ENCODE results near the gene STXBP6.
A peak's percentile ranks its signal among the peaks of the same experiment; 100 is the strongest.

STXBP6 gene

DNA sequence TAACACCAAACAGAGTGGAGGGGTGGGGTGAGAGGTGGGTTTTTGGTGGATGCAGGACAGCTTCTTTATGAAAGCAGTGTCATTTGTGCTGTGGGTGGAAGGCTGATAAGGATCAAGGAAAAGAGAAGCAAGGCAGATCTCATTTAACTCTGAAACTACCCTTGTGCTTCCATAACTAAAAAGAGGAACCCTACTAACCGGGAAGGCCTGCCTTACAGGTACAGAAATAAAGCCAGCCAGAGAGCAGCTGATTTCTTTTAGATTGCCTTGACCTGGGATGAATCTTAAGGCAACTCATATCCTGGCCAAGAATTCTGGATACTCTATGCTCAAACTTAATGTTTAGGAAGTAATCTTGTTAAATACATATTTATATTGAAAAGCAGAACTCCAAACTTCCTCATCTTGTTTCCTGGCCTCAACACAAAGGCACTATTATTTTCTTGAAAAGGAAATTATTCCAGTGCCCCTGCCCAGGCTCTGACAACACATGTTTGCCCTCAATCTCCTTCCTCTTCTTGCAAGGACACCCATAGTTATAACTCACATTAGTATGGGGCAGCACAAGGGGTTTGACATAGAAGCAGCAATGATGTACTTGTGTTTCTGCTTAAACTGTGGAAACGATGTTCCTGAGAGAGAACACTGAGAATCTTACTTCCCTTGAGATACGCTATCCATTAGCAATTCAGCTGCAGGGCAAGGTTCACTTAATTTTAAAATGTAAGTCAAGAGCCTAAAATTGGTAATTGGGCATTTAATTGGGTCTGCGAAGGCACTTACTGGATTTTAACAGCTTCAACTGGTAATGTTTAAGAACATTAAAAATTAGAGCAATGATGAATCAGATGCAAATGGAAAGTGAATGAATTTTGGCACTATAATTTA lies 173.7 kb downstream of the STXBP6 start:
- no peaks in the 10 kb centered on the region for H3K36me3 ChIP-seq
- peaks cover 5 to 14% of the 10 kb centered on the region in 2 experiments for H3K4me1 ChIP-seq (ENCODE audit: control insufficient read depth in 1 of 2, insufficient read depth in 1 of 2, low read depth in 1 of 2, low read length in 1 of 2)
- no peak overlapping the region for H3K4me3 ChIP-seq (ENCODE audit: low read depth in 1 of 2, low read length in 1 of 2)
- TF ChIP-seq, protein P1, sequence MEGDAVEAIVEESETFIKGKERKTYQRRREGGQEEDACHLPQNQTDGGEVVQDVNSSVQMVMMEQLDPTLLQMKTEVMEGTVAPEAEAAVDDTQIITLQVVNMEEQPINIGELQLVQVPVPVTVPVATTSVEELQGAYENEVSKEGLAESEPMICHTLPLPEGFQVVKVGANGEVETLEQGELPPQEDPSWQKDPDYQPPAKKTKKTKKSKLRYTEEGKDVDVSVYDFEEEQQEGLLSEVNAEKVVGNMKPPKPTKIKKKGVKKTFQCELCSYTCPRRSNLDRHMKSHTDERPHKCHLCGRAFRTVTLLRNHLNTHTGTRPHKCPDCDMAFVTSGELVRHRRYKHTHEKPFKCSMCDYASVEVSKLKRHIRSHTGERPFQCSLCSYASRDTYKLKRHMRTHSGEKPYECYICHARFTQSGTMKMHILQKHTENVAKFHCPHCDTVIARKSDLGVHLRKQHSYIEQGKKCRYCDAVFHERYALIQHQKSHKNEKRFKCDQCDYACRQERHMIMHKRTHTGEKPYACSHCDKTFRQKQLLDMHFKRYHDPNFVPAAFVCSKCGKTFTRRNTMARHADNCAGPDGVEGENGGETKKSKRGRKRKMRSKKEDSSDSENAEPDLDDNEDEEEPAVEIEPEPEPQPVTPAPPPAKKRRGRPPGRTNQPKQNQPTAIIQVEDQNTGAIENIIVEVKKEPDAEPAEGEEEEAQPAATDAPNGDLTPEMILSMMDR (IDR thresholded peaks at IDR 0.05), result no peak
- no peaks in the 10 kb centered on the region for H3K9me3 ChIP-seq
- H3K27ac ChIP-seq, result peak overlapping the region; percentile 6
- no peaks in the 10 kb centered on the region for H3K27me3 ChIP-seq

DNA sequence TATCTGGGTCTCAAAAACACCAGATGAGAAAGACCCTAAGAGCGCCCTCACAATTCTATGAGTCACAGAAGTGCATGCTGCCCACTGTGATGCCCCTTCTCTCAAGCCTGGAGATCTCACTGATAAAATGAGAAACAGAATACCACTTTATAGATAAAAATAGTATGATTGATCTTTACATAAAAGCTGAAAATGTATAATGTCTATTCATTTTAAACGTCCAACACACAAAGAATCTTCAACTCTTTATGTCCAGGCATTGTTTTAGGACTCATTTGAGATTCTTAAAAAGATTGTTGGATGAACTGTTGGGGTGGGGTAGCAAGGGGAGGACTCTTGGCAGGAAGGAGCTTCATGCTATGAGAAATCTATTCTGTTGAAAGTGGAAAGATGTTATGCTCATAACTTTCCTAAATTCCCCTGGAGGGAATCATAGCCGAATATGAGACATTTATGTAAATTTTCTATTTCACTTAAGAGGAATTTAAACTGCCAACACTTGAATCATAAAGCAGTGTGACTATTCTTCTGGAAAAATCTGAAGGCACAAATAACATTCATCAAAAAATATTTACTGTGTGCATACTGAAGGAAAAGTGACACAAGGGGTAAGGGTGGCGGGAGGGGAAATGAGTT lies 174.6 kb downstream of the STXBP6 start:
- H3K4me1 ChIP-seq (ENCODE audit: control insufficient read depth in 1 of 2, insufficient read depth in 1 of 2, low read depth in 1 of 2, low read length in 1 of 2), result peaks cover 5 to 14% of the 10 kb centered on the region in 2 experiments
- no peak overlapping the region for H3K4me3 ChIP-seq (ENCODE audit: low read depth in 1 of 2, low read length in 1 of 2)
- no peak overlapping the region for H3K27ac ChIP-seq
- no peaks in the 10 kb centered on the region for H3K36me3 ChIP-seq
- no peaks in the 10 kb centered on the region for H3K27me3 ChIP-seq
- TF ChIP-seq, protein P1 (IDR thresholded peaks at IDR 0.05), result no peak
- no peaks in the 10 kb centered on the region for H3K9me3 ChIP-seq

DNA sequence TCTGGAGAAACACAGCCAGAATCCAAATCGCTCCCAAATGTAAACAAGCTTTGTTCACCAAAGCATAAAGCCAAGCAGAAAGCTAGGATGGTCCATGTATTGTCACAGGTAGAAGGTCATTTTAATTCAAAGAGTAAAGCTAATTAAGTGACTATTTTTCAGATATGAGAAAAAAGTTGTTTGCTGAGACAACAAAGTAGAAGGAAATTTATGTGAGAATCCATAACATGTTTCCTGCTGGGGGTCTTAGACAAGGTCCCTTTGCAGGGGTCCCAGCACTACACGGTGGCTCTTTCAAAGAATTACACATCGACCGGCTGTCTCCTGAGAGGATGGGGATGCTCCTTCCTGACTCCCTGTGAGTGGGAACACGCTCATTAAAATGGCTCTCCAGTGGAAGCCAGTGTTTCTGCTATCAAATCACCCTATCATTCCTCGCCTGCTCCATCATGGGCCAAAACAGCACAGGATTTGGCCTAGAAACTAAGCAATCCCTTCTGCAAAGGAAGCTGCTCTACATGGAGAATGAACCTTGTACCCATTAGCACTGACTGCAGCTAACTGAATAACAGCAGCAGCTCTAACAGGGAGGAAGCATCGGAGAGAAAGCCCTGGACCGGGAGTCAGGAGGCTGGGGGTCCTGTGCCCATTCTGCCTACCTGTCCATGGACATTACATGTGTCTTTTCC lies 175.3 kb downstream of the STXBP6 start:
- Histone ChIP-seq H3K4me3 (ENCODE audit: low read depth in 1 of 2, low read length in 1 of 2) (no peak overlapping the region), H3K27me3 (no peaks in the 10 kb centered on the region), H3K4me1 (ENCODE audit: control insufficient read depth in 1 of 2, insufficient read depth in 1 of 2, low read depth in 1 of 2, low read length in 1 of 2) (peaks cover 5 to 14% of the 10 kb centered on the region in 2 experiments), H3K9me3 (no peaks in the 10 kb centered on the region), H3K27ac (no peak overlapping the region), H3K36me3 (no peaks in the 10 kb centered on the region)
- TF ChIP-seq, protein P1 (IDR thresholded peaks at IDR 0.05), result no peak

DNA sequence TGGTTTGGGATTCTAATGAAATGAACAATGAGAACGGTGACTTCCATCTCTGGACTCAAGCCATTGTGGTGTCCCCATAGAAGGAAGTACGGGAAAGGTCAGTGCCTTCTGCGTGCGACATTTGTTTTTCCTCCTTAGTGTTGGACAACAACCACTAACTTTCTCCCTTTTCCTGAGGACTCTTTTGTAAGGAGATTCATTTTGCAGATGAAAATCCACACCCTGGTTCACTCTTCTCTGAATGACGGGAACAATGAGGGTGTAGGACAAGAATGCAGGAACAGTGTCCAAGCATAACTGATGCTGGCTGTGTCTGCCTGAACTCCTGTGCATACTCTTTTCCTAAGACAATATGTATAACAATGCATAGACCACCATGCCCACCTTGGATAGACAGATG lies 176.4 kb downstream of the STXBP6 start:
- TF ChIP-seq, protein P1 (IDR thresholded peaks at IDR 0.05), result no peak
- Histone ChIP-seq H3K4me3 (ENCODE audit: low read depth in 1 of 2, low read length in 1 of 2) (no peak overlapping the region), H3K36me3 (no peaks in the 10 kb centered on the region), H3K27ac (no peak overlapping the region), H3K4me1 (ENCODE audit: control insufficient read depth in 1 of 2, insufficient read depth in 1 of 2, low read depth in 1 of 2, low read length in 1 of 2) (peaks cover 5 to 14% of the 10 kb centered on the region in 2 experiments), H3K27me3 (no peaks in the 10 kb centered on the region), H3K9me3 (no peaks in the 10 kb centered on the region)

DNA sequence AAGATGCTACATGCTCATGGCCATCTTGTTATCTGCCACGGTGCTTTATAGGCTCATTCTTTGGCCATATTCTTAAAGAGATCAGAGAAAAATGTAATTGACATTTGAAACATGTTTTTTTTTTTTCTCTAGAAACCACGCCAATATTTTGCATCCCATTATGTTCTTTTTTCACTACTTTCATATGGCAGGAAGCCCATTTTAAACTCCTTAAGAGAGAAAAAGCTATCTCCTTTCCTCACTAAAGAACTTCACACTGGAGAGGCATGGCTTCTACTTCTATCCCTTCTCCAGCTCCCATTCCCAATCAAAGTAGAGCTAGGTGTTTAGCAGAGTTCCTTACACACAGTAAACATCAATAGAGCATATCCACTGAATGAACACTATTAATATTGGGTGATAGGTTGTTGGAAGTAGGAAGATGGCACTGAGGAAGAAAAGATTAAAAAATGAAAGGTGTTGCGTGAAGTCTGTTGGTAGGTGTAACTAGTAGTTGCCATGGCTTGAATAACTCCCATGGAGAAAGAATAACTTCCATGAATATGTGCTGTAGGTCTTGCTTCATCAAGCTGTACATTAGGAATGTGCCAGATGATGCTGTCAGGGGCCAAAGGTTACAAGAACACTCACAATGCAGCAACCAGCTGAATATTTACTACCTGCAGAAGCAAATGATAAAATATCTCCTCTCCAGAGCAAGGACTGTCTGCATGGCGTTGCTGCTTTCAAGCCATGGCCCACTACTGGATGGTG lies 178.8 kb downstream of the STXBP6 start:
- H3K4me1 ChIP-seq (ENCODE audit: control insufficient read depth in 1 of 2, insufficient read depth in 1 of 2, low read depth in 1 of 2, low read length in 1 of 2), result peaks cover 1 to 6% of the 10 kb centered on the region in 2 experiments
- H3K9me3 ChIP-seq, result no peaks in the 10 kb centered on the region
- no peak overlapping the region for H3K27ac ChIP-seq
- H3K36me3 ChIP-seq, result no peaks in the 10 kb centered on the region
- H3K27me3 ChIP-seq, result no peaks in the 10 kb centered on the region
- no peak overlapping the region for H3K4me3 ChIP-seq (ENCODE audit: low read depth in 1 of 2, low read length in 1 of 2)
- TF ChIP-seq, protein P1 (IDR thresholded peaks at IDR 0.05), result no peak

Measured in neutrophil (primary cell).